ENCODE results near the gene SF3A2.

The SF3A2 gene

GRCh38 chr19:2291185-2291751 lies 54.6 kb downstream of the SF3A2 start:
- DNase-seq (ENCODE audit: low read depth): no peak

- DNase-seq (ENCODE audit: low read depth): no peak
Observed at GRCh38 chr19:2294687-2295335, 58.2 kb downstream of the SF3A2 start.

- DNase-seq (ENCODE audit: low read depth): no peak
Observed at GRCh38 chr19:2296141-2296540, 59.5 kb downstream of the SF3A2 start.

All from stimulated activated CD8-positive, alpha-beta memory T cell treated with anti-CD3 and anti-CD28 coated beads, Interleukin-7, amount 100 ng/mL, for 24 hours (primary cell).